HG02840 (cell line): ENCODE data around the gene CEP104.
"Not testable (repeated sequence)": the region's sequence is repeated elsewhere in the genome, so short reads cannot be mapped to it uniquely, and the experiment has no call there.

Experiments
- ATAC-seq: cut with Tn5 transposase; IDR thresholded peaks from one replicate; pipeline ENCODE4 v1.9.1; 2021; ENCODE audit warnings: mild to moderate bottlenecking, moderate library complexity, moderate number of reproducible peaks; ENCODE audit not compliant: unreplicated experiment, low FRiP score

The CEP104 gene

GRCh38 chr1:3828391-3828790 lies 28.6 kb downstream of the CEP104 start:
- ATAC-seq = no peak

GRCh38 chr1:3827813-3828307 lies 29.2 kb downstream of the CEP104 start:
- ATAC-seq = no peak

- ATAC-seq = no peak
Observed at GRCh38 chr1:3825356-3825755, 31.7 kb downstream of the CEP104 start.

- ATAC-seq = no peak
Observed at GRCh38 chr1:3824650-3825049, 32.4 kb downstream of the CEP104 start.

GRCh38 chr1:3822421-3822820 lies 34.6 kb downstream of the CEP104 start:
- ATAC-seq = no peak

- ATAC-seq = no peak
Observed at GRCh38 chr1:3821908-3822307, 35.1 kb downstream of the CEP104 start.

DNA sequence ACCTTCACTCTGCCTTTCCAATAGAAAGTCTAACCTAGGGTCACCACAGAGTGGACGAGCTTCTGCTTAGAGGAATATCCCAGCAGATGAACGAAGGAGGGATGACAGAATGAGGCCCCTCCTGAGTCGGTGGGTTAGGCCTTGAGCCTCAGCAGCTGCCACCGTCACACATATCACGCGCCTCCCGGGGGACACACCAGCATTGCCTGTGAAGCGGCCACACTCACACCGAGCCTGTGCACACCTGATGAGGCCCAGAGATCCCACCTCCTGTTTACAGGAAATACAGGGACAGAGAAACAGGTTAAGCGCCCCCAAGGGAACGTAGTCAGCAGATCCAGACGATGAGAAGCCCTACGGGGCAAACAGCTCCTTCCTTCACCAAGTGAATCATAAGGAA lies 35.6 kb downstream of the CEP104 start:
- ATAC-seq = no peak

- no peak for ATAC-seq
Observed at GRCh38 chr1:3821004-3821403, 36.0 kb downstream of the CEP104 start.

DNA sequence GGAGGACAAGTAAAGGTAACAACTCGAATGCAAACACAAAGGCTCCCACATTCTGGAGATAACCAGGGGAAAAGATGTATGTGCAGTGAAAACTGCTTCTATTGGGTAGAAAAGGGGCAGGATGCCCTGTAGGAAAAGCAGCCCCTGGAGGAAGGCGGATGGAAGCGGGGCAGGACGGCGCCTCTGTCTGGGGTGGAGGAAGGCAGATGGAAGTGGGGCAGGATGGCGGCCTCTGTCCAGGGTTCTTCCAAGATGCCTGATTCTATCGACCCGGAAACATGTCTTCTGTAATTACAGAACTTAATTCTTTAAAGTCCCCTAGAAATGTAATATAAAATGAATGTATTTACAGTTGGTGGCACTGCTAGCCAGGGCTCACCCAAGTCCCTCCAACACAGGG lies 36.7 kb downstream of the CEP104 start:
- ATAC-seq = no peak

DNA sequence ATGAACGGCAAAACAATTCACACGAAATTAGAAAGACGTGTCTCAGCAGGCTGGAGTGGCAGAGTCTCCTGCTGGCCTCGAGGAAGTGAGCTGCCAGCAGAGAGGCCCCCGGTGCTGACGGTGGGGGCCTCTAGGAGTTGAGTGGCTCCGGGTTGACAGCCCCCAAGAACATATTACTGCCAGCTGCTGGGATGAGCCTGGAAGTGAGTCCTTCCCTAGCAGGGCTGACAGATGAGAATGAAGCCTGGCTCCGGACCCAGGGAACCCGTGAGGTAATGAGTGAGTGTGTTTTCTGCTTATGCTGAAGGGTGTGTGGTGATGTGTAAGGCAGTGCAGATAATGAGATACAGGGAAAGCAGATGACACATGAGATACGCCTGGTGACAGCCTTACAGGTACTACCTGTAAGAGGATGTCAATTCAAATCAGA lies 37.2 kb downstream of the CEP104 start:
- no peak for ATAC-seq

GRCh38 chr1:3817821-3818597 lies 39.0 kb downstream of the CEP104 start:
- no peak for ATAC-seq

DNA sequence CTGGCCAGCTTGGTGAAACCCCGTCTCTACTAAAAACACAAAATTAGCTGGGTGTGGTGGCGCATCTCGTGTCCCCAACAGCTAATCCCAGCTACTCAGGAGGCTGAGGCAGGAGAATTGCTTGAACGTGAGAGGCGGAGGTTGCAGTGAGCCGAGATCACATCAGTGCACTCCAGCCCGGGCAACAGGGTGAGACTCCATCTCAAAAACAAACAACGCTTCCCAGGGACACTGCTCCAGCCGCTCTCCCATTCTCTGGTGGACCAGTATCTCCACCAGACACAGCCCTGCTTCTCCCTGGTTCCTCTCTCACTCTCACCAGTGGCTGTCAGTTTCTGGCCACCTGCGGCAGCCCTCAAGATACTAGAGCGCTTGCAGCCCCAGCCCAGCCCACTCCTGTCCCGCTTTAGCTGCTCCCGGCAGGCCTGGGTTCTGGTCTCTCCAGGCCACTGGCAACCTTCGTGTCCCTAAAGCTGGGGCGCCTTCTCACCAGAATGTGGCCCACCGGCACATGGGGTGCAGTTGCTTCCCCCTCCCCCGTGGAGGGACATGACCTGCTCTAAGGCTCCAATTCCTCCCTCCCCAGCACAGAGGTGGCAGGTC lies 39.8 kb downstream of the CEP104 start:
- ATAC-seq = no peak

DNA sequence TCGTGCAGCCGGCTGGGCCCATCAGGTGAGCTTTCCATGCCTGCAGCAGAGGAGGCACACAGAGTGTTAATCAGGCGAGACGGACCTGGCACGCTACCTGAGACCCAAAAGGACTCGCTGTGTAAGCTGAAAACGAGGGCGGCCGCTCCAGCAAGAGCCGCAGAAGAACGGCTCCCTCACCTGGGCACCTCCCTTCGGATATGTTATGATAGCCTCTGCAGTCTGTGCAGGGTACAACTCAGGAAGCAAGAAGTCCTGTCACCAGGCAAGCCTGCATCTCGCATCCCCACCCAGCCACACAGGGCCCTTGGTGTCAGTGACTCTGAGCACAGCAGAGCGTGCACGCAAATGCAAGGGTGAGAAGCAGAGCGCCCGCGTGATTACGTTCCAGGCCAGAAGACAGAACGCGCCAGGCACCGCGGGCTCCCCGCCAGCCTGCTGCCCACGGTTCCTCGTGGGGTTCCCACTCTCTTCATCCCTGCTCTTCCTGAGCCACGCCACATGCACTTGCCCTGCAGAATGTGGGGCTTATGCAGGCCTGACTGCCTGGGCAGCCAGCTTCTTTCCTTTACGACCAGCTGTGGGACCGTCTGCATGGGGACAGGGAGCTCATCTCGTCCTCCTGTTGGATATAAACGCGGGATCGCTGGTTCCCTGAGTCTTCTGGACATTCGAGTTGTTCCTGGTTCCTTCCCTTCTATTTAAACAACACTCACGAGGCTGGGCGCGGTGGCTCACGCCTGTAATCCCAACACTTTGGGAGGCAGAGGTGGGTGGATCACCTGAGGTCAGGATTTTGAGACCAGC lies 40.5 kb downstream of the CEP104 start:
- ATAC-seq = no peak

- ATAC-seq = no peak
Observed at GRCh38 chr1:3814771-3815561, 42.0 kb downstream of the CEP104 start.

GRCh38 chr1:3814065-3814464 lies 42.9 kb downstream of the CEP104 start:
- ATAC-seq = no peak

GRCh38 chr1:3811595-3811911 lies 45.5 kb downstream of the CEP104 start:
- ATAC-seq = no peak

DNA sequence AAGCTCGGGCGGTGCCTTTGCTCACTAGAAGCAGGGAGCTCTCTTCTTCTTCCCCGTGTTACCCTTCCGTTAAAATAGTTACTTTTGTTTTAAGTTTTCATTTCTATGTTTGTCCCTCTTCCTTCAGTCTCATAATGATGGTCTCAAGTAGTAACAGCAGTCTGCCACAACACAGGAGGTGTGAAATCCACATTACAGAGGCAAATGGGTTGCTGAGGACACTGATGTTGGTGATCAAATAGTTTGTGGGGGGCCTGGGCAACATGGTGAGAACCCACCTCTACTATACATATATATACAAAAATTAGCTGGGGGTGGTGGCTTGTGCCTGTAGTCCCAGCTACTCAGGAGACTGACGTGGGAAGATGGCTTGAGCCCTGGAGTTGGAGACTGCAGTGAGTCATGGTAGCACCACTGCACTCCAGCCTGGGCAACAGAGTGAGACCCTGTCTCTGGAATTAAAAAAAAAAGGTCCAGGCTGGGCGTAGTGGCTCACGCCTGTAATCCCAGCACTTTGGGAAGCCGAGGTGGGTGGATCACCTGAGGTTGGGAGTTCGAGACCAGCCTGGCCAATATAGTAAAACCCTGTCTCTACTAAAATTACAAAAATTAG lies 46.8 kb downstream of the CEP104 start:
- not testable (repeated sequence) for ATAC-seq

- no peak for ATAC-seq
Observed at GRCh38 chr1:3809680-3810079, 47.3 kb downstream of the CEP104 start.

DNA sequence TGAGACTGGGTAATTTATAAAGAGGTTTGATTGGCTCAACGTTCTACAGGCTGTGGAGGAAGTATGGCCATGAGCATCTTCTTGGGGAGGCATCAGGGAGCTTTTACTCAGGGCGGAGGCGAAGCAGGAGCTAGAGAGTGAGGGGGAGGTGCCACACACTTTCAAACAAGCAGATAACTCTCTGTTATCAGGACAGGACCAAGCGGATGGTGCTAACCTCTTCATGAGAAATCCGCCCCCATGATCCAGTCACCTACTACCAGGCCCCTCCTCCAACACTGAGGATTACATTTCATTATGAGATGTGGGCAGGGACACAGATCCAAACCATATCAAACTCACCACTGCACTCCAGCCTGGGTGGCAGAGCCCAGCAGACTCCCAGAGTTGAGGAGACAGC lies 49.2 kb downstream of the CEP104 start:
- ATAC-seq = no peak

- ATAC-seq = no peak
Observed at GRCh38 chr1:3805038-3805437, 52.0 kb downstream of the CEP104 start.
